ENCODE results near the gene ATG101.
"Not testable (repeated sequence)": the region's sequence is repeated elsewhere in the genome, so short reads cannot be mapped to it uniquely, and the experiment has no call there.

Gene ATG101

DNA sequence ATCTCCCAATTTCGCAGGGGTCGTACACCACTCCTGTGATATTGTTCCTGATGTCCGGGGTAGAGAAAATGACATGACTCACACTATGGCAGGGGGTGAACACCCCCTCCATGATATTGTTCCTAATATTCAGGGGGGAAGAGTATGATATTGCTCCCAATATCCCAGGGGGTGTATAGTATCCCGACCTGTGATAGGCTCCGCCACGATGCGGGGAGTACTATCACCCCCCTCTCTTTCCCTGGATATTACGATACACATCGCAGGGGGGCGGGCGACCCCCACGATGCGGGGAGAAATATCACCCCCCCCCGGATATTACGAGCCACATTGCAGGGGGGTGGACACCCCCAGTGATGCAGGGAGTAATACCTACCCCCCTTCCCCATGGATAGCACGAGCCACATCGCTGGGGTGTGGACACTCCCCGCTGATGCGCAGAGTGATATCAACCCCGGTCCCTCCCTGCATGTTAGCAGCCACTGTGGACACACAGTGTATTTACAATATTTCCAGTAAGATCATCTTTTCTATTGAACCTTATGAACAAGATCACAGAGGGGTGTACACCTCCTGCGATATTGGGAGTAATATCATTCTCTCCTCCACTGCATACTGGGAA lies 27.4 kb downstream of the ATG101 start:
- DNase-seq (ENCODE audit: low read depth) = no peak

DNA sequence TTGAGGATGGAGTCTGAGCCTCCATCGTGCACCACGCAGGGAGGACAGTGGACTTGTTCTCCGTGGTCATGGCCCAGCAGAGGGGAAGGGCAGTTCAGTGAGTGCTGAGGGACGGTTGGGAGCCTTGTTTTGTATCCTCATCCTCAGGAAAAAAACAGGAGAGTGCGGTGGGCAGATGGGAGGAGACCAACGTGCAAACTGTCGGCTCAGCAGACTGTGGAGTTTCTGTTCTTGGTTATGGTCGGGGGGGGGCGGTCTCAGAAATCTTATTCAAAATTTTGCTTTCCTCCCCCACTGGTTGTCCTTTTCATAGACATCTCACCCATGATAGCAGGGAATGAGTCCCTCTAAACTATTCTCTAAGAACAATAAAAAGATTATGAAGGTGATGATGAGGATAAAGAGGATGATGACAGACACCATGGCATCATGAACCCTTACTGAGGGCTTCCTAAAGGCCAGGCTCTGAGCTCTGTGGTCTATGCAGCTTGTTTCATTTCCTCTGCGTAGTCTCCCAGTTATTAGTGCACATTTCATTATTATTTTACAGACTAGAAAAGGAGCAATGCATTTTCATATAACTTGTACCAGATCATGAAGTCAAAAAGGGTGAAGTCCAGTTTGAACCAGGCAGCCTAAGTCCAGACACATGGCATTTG lies 34.8 kb downstream of the ATG101 start:
- DNase-seq (ENCODE audit: low read depth) = not testable (repeated sequence)

DNA sequence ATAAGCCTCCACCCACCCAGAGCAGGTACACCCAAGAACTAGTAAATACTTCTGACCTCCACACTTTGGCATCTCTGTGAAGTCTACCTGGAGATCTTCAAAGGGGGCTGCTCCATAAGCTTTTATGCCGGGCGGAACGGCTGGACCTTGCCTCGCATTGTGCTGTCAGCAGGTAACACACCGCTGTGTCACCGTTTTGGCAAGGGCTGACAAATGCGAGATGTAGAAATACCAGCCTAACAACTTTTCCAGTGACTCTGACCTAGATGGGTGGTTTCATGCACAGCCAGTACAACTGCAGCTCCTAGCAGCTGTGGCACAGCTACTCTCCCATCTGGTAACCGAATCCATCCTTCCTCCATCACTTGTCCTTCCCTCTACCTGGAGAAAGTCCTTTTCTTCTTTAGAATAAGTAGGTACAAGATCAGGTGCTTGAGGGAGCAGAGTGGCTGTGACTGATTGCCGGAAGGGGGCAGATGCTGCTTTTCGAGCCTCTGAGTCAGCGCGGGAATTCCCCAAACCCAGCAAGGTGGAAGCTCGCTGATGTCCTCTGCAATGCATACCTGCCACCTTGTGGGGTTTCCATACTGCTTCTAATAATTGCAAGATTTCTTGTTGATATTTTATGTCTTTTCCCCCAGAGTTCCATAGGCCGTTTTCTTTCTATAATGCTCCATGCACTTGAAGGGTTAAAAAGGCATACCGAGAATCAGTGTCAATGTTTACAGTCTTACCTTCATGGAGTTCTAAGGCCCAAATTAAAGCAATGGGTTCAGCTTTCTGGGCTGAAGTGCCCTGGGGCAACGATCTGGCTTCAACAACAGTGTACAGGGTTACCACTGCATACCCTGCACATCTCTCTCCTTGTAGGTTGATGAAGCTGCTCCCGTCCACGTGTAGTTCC lies 46.7 kb downstream of the ATG101 start:
- DNase-seq (ENCODE audit: low read depth) = peak; percentile 40

- DNase-seq (ENCODE audit: low read depth) = not testable (repeated sequence)
Observed at GRCh38 chr12:52117806-52118475, 48.2 kb downstream of the ATG101 start.

DNA sequence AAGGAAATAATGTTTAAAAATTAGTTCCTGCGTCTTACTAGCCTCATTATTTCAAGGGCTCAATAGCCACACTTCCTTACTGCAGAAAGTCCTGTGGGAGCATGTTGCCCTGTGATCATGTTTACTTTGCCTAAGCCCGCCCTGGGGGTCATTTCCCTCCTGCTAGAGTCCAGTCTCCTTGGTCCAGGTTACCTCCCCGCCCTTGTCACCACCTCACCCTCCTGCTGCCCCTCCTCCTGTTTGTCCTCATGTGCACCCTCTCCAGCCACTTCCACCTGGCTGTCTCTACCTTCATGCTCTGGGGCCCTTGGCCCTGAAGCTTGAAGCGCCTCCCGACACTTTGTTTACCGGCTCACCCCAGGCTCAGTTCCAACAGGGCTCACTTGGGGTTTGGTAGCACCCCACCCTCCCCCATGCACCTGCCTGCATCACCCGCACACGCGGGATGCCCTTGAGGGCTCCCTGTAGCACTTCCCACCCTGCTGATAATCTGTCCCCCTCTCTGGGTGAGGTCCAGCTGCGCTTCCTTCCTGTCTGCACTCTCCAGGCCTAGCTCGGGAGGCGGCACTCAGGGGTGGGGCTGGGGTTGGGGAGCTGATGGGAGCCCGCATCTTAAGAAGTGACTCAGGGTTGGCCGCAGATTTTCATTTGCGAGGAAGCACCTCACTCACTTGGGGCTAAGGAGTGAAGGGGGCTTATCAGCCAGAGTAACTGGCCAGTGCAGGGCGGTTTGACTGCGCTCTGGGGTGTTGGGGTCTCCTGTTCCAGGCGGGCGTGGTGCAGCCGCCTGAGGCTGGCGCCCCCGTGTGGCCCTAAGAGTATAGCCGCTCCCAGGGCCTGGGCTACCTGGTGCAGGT lies 49.8 kb downstream of the ATG101 start:
- DNase-seq (ENCODE audit: low read depth) = peak; percentile 16

DNA sequence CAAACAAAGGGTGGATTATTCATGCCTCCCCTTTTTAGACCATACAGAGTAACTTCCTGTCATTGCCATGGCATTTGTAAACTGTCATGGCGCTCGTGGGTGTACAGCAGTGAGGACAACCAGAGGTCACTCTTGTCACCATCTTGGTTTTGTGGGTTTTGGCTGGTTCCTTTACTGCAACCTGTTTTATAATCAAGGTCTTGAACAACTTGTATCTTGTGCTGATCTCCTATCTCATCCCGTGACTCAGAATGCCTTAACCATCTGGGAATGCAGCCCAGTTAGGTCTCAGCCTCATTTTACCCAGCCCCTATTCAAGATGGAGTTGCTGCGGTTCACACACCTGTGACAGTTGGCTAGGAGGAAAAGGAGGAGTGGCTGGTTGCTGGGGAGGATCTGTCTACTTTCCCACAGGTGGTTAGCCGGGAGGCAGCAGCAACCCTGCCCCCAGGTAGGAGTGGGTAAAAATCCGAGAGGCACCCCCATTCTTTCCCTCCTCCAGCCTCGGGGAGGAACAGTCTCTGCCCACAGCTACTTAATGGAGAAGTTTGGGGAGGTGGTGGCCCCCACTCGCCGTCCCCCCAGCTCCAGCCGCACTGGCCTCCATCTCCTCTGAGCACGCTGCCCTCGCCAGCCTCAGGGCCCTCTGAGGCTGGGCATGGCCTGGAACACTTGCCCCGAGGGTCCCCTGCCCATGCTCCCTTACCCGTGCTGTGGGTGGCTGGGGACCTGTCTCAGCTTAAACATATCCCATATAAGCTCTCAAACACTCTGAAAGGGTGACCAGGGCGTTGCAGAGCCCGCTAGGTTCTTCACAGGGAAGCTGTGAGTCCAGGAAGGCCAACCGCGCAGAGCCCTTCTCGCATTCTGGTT lies 51.4 kb downstream of the ATG101 start:
- DNase-seq (ENCODE audit: low read depth) = no peak

DNA sequence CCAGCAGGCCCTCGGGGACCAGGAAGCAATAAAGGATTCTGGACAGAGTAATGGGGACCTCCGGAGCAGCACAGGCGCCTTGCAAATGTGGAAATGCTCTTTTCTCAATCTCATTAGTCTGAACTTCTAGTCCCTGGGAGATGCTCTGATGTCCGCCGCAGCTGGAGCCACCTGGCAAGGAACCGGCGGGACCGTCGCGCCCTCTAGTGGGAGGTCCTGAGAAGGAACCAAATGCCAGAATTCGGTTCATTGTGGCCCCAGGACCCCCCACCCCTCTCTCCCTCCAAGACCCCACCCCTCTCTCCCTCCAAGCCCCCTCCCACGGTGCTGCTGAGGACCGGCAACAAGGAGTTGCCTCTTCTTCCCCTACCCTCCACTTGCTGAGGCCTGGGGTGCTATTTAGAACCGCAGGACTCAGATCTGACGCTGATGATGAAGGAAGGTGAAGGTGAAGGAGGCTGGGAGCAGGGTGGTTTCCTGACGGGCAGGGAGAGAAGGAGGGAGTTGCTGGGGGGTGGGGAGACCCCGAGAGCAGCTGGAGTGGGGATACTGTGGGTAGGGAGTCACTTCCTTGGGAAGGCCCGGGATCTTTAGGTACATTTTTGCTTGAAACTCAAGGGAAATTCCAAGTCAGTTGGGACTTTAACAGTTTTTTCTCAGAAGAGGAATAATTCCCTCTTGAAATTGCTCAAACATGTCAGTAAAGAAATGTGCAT lies 52.2 kb downstream of the ATG101 start:
- peak; percentile 59 for DNase-seq (ENCODE audit: low read depth)

DNA sequence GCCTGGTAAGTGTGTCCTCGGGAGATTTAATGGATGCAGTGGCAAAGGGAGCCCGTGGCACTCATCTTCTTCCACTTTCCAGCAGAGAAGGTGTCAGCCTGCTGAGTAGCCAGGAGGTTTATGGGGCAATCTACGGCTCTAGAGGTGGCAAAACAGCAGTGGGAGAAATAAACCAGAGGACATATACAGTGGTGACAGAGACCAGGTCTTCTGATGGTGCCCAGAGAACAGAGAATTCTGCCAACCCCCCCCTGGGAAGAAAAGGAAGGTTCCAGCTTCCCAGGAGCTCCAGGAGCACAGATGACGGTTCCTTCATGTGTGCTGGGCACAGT lies 52.7 kb downstream of the ATG101 start:
- DNase-seq (ENCODE audit: low read depth) = no peak

GRCh38 chr12:52122904-52123303 lies 53.1 kb downstream of the ATG101 start:
- DNase-seq (ENCODE audit: low read depth) = no peak

- DNase-seq (ENCODE audit: low read depth) = no peak
Observed at GRCh38 chr12:52123487-52124186, 53.9 kb downstream of the ATG101 start.

DNA sequence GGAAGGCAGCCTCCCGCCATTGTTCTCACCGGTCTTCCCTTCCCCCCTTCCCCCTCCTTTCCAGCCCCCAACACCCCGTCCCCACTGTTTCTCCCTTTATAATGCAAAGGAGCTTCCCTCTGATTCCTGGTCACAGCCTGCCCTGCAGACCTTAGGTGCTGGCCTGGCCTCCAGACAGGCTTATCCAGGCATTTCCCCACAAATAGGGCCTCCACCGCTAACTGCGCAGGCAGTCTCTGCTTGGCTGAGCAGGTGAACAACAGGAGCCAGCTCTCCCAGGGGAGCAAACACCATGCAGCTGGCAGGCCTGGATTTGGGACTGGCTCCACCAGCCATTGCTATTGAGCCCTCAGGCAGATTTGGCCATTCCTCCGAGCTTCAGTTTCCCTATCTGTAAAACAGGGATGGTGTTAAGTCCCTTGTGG lies 55.7 kb downstream of the ATG101 start:
- no peak for DNase-seq (ENCODE audit: low read depth)

GRCh38 chr12:52126050-52126604 lies 56.3 kb downstream of the ATG101 start:
- no peak for DNase-seq (ENCODE audit: low read depth)
